Skin of body (tissue), 2 donors: ENCODE data around the gene SLC6A5. TPM values are rescaled to one million over a fixed set of nuclear protein-coding genes. Genes with fewer than 3 reads are reported as not detected.
"Not testable (repeated sequence)": the region's sequence is repeated elsewhere in the genome, so short reads cannot be mapped to it uniquely, and the experiment has no call there.

Experiments used
- DNase-seq: peaks from one replicate; lab custom pipeline; 2025; lab: John Stamatoyannopoulos, UW
- total RNA-seq: library from RNA; depleted of rRNA; stranded (reverse); fragments of >200 nt; gene quantifications from one replicate; pipeline ENCODE4 v1.2.3, GENCODE V29; 2014

SLC6A5 gene
- total RNA-seq, result not detected

- DNase-seq, result no peak
These were observed at the start of gene SLC6A5 for GRCh38 chr11:20599221-20600019. Gene SLC6A5, plus strand, starts transcription at chr11:20599608. Its CDS starts 65 bp downstream, at chr11:20599673.

GRCh38 chr11:20551096-20551495, 48.3 kb upstream of the SLC6A5 start:
- no peak for DNase-seq

GRCh38 chr11:20555783-20556182, 43.6 kb upstream of the SLC6A5 start:
- no peak for DNase-seq

GRCh38 chr11:20556396-20556795, 43.0 kb upstream of the SLC6A5 start:
- not testable (repeated sequence) for DNase-seq

GRCh38 chr11:20558741-20559140, 40.7 kb upstream of the SLC6A5 start:
- no peak for DNase-seq

GRCh38 chr11:20559523-20560300, 39.7 kb upstream of the SLC6A5 start:
- no peak for DNase-seq

- no peak for DNase-seq
These were observed 37.5 kb upstream of the SLC6A5 start for GRCh38 chr11:20561915-20562314.

GRCh38 chr11:20563866-20564265, 35.5 kb upstream of the SLC6A5 start:
- DNase-seq, result no peak

- DNase-seq, result no peak
These were observed 34.4 kb upstream of the SLC6A5 start for GRCh38 chr11:20564846-20565635.

- DNase-seq, result not testable (repeated sequence)
These were observed 33.3 kb upstream of the SLC6A5 start for GRCh38 chr11:20566115-20566514.

- DNase-seq, result no peak
These were observed 32.6 kb upstream of the SLC6A5 start for GRCh38 chr11:20566591-20567434.

- DNase-seq, result not testable (repeated sequence)
These were observed 19.7 kb upstream of the SLC6A5 start for GRCh38 chr11:20579725-20580124.

- DNase-seq, result no peak
These were observed 16.2 kb upstream of the SLC6A5 start for GRCh38 chr11:20583201-20583600.

GRCh38 chr11:20584093-20584774, 15.2 kb upstream of the SLC6A5 start:
- no peak for DNase-seq

- DNase-seq, result no peak
These were observed 9.6 kb upstream of the SLC6A5 start for GRCh38 chr11:20589796-20590195.

- no peak for DNase-seq
These were observed 9.0 kb upstream of the SLC6A5 start for GRCh38 chr11:20590381-20590780.

GRCh38 chr11:20592741-20593140, 6.7 kb upstream of the SLC6A5 start:
- DNase-seq, result no peak

GRCh38 chr11:20594274-20595061, 4.9 kb upstream of the SLC6A5 start:
- no peak for DNase-seq

- no peak for DNase-seq
These were observed 4.3 kb upstream of the SLC6A5 start for GRCh38 chr11:20595101-20595500.
